ENCODE data around the gene NHS.

- TF ChIP-seq CTCF (IDR thresholded peaks at IDR 0.05; ENCODE audit: insufficient read depth, low read length), result no peak
- no peak for TF ChIP-seq SPI1 (IDR thresholded peaks at IDR 0.05; ENCODE audit: borderline replicate concordance, low read depth)
- TF ChIP-seq POLR2AphosphoS5 (IDR thresholded peaks at IDR 0.05; ENCODE audit: low read depth), result no peak
- TF ChIP-seq, protein P1, sequence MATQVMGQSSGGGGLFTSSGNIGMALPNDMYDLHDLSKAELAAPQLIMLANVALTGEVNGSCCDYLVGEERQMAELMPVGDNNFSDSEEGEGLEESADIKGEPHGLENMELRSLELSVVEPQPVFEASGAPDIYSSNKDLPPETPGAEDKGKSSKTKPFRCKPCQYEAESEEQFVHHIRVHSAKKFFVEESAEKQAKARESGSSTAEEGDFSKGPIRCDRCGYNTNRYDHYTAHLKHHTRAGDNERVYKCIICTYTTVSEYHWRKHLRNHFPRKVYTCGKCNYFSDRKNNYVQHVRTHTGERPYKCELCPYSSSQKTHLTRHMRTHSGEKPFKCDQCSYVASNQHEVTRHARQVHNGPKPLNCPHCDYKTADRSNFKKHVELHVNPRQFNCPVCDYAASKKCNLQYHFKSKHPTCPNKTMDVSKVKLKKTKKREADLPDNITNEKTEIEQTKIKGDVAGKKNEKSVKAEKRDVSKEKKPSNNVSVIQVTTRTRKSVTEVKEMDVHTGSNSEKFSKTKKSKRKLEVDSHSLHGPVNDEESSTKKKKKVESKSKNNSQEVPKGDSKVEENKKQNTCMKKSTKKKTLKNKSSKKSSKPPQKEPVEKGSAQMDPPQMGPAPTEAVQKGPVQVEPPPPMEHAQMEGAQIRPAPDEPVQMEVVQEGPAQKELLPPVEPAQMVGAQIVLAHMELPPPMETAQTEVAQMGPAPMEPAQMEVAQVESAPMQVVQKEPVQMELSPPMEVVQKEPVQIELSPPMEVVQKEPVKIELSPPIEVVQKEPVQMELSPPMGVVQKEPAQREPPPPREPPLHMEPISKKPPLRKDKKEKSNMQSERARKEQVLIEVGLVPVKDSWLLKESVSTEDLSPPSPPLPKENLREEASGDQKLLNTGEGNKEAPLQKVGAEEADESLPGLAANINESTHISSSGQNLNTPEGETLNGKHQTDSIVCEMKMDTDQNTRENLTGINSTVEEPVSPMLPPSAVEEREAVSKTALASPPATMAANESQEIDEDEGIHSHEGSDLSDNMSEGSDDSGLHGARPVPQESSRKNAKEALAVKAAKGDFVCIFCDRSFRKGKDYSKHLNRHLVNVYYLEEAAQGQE (IDR thresholded peaks at IDR 0.05; ENCODE audit: insufficient replicate concordance, low read depth), result no peak
Observed at GRCh38 chrX:17414839-17415238, 39.8 kb downstream of the NHS start.
